NCI-H146 treated with DMSO at 0.1 percent for 48 hours (cell line): ENCODE measurements around the gene TRPM4.
"Not testable (repeated sequence)": the region's sequence is repeated elsewhere in the genome, so short reads cannot be mapped to it uniquely, and the experiment has no call there.

ENCODE experiments used
- DNase-seq: peaks from one replicate; lab custom pipeline; 2025; ENCODE audit not compliant: unreplicated experiment; lab: John Stamatoyannopoulos, UW

The TRPM4 gene

GRCh38 chr19:49186108-49186507, 28.5 kb downstream of the TRPM4 start:
- DNase-seq, result no peak

DNA sequence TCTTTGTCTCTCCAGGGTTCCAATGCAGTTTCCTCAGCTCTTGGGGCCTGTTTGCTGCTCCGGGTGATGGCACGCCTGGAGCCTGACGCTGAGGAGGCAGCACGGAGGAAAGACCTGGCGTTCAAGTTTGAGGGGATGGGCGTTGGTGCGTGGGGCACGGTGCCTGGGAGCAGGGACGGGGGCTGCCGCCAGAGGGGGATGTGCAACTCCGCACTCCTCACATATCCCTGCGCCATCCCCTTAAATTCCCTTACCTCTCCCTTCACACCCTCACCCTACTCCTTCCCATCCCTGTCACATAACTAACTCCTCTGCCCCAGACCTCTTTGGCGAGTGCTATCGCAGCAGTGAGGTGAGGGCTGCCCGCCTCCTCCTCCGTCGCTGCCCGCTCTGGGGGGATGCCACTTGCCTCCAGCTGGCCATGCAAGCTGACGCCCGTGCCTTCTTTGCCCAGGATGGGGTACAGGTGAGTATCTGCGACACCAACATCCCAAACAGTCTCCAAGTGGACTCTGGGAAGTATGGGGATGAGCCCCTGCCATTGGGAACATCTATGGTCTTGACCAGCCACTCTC, 31.1 kb downstream of the TRPM4 start:
- no peak for DNase-seq

GRCh38 chr19:49189259-49189658, 31.7 kb downstream of the TRPM4 start:
- no peak for DNase-seq

DNA sequence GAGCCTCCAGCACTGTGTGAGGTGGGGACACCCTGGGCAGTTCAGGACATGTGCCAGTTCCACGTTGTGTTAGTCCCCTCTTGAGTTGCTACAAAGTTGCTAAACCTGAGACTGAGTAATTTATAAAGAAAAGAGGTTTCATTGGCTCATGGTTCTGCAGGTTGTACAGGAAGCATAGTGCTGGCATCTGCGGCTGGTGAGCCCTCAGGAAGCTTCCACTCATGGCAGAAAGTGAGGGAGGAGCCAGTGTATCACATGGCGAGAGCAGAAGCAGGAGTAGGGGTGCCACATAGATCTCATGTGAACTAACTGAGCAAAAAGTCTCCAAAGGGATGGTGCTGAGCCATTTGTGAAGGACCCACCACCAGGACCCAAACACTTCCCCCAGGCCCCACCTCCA, 33.2 kb downstream of the TRPM4 start:
- DNase-seq, result no peak

DNA sequence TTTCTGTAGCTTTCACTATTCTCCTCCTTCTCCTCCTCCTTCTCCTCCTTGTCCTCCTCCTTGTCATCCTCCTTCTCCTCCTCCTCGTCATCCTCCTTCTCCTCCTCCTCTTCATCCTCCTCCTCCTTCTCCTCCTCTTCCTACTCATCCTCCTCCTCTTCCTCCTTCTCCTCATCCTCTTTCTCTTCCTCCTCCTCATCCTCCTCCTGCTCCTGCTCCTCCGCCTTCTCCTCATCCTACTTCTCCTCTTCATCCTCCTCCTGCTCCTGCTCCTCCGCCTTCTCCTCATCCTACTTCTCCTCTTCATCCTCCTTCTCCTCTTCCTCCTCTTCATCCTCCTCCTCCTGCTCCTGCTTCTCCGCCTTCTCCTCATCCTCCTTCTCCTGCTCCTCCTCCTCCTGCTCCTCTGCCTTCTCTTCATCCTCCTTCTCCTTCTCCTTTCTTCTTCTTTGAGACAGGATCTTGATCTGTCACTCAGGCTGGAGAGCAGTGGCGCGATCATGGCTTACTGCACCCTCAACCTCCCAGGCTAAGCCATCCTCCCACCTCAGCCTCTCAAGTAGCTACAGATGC, 36.3 kb downstream of the TRPM4 start:
- DNase-seq, result no peak

DNA sequence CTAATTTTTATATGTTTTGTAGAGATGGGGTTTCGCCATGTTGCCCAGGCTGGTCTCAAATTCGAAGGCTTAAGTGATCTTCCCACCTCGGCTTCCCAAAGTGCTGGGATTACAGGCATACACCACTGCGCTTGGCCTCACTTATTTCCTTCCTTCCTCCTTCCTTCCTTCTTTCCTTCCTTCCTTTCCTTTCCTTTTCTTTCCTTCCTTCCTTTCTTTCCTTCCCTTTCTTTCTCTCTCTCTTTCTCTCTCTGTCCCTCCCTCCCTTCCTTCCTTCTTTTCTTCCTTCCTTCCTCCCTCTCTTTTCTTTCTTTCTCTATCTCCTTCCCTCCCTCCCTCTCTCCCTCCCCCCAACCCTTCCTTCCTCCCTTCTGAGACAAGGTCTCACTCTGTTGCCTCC, 36.8 kb downstream of the TRPM4 start:
- DNase-seq, result no peak

DNA sequence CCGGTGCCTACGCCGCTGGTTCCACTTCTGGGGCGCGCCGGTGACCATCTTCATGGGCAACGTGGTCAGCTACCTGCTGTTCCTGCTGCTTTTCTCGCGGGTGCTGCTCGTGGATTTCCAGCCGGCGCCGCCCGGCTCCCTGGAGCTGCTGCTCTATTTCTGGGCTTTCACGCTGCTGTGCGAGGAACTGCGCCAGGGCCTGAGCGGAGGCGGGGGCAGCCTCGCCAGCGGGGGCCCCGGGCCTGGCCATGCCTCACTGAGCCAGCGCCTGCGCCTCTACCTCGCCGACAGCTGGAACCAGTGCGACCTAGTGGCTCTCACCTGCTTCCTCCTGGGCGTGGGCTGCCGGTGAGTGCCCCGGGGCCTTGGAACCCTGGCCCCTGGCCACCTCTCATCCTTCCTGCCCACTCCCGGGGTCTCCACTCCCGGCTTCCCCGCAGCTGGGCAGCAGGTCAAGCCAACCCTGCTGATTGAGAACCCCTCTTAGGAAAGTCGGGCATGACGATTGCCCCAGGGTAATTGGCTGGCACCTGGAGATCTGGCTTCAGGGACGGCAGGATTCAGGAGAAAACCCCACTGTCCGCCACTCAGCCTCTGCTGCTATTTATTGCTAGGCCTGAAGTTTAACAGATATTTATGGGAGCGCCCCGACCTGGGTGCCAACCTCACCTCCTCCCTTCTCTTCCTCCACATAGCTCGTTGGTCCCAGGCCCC, 39.1 kb downstream of the TRPM4 start:
- DNase-seq, result no peak

- DNase-seq, result no peak
Measured at GRCh38 chr19:49200238-49200862, 42.8 kb downstream of the TRPM4 start.

DNA sequence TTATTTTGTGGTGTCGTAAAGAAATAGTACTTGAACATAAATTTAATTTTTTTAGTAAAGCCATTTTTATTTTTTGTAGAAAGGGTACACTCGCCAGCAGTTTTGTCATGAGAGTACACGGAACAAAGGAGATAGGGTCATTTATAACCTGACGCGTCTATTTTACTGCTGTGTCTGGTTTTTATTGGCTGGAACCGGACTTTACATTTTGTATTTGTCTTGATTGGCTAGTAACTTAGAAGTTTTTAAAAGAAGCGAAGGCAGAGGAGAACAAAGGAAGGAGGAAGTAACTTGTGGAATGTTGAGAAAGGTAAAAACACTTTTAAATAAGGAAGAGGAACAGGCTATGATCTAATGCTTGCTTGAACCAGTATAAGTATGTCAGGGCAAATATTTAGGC, 43.5 kb downstream of the TRPM4 start:
- no peak for DNase-seq

DNA sequence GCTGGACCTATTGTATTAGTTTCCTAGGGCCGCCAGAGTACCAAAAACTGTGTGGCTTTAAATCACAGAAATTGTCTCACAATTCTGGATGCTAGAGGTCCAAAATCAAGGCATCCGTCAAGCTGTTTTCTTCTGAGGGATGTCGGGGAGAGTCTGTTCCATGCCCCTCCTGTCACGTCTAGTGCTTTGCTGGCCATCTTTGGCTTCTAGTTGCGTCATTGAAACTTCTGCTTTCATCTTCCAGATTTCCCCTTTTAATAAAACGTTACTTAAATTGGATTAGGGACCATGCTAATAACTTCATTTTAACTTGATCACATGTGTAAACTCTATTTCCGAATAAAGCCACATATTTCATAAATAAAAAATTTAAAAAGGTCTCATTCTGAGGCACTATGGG, 47.5 kb downstream of the TRPM4 start:
- DNase-seq, result no peak

DNA sequence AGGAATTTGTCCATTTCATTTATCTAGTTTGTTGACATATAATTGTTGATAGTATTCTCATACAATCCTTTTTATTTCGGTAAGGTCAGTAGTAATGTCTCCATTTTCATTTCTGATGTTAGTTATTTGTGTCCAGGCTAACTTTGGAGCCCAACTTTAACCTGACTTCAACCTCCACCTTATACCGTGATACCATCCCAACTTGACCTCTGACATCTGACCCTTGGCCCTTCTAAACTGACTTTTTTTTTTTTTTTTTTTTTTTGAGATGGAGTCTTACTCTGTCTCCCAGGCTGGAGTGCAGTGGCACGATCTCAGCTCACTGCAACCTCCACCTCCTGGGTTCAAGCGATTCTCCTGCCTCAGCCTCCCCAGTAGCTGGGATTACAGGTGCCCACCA, 51.9 kb downstream of the TRPM4 start:
- not testable (repeated sequence) for DNase-seq

- DNase-seq, result no peak
Measured at GRCh38 chr19:49210108-49210900, 52.7 kb downstream of the TRPM4 start.

- DNase-seq, result no peak
Measured at GRCh38 chr19:49210901-49211451, 53.4 kb downstream of the TRPM4 start.

GRCh38 chr19:49212016-49212701, 54.6 kb downstream of the TRPM4 start:
- no peak for DNase-seq

DNA sequence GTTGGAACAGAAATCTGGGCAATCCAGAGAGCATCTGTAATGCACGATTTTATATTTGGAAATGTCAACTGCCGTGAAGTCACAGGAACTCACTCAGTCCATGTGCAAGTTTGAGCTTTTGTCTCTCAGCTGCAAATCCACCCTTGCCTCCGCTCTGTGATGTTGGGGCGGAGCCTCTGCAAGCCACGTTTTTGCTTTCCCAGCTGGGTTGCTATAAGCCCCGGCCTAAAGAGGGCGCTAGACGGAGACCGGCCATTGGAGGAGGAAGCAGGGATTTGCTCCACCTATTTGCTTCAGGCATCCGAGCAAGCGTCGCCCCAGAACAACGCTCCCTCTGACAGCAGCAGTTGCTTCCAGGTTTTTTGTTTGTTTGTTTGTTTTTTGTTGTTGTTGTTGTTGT, 56.2 kb downstream of the TRPM4 start:
- DNase-seq, result no peak

GRCh38 chr19:49214701-49215100, 57.1 kb downstream of the TRPM4 start:
- no peak for DNase-seq

GRCh38 chr19:49216071-49216470, 58.5 kb downstream of the TRPM4 start:
- no peak for DNase-seq

GRCh38 chr19:49217382-49217781, 59.8 kb downstream of the TRPM4 start:
- DNase-seq, result no peak

DNA sequence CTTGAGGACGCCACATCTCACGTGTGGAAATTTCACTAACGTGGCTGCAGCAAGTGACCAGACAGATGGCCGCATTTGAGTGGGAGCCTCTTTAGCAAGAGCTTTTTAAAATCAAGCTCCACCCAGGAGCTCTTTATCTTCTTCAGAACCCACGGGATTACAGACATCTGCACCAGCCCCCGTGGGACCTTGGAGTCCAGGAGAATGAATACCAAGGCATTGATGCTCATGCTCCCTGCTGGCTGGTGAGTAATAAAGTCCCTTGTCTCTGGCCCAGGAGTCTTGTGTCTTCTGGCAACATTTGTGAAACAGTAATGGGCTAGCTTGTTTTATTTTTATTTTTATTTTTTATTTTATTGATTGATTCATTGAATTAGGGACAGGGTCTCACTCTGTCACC, 64.4 kb downstream of the TRPM4 start:
- no peak for DNase-seq

GRCh38 chr19:49222528-49222927, 64.9 kb downstream of the TRPM4 start:
- DNase-seq, result no peak

GRCh38 chr19:49223472-49223871, 65.9 kb downstream of the TRPM4 start:
- no peak for DNase-seq
